GM19351 (cell line): ENCODE measurements around the gene MFAP4.

Experiments
- ATAC-seq: cut with Tn5 transposase; IDR thresholded peaks from one replicate; pipeline ENCODE4 v1.9.1; 2021; ENCODE audit warnings: mild to moderate bottlenecking, moderate library complexity; ENCODE audit not compliant: unreplicated experiment

The MFAP4 gene, protein sequence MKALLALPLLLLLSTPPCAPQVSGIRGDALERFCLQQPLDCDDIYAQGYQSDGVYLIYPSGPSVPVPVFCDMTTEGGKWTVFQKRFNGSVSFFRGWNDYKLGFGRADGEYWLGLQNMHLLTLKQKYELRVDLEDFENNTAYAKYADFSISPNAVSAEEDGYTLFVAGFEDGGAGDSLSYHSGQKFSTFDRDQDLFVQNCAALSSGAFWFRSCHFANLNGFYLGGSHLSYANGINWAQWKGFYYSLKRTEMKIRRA

DNA sequence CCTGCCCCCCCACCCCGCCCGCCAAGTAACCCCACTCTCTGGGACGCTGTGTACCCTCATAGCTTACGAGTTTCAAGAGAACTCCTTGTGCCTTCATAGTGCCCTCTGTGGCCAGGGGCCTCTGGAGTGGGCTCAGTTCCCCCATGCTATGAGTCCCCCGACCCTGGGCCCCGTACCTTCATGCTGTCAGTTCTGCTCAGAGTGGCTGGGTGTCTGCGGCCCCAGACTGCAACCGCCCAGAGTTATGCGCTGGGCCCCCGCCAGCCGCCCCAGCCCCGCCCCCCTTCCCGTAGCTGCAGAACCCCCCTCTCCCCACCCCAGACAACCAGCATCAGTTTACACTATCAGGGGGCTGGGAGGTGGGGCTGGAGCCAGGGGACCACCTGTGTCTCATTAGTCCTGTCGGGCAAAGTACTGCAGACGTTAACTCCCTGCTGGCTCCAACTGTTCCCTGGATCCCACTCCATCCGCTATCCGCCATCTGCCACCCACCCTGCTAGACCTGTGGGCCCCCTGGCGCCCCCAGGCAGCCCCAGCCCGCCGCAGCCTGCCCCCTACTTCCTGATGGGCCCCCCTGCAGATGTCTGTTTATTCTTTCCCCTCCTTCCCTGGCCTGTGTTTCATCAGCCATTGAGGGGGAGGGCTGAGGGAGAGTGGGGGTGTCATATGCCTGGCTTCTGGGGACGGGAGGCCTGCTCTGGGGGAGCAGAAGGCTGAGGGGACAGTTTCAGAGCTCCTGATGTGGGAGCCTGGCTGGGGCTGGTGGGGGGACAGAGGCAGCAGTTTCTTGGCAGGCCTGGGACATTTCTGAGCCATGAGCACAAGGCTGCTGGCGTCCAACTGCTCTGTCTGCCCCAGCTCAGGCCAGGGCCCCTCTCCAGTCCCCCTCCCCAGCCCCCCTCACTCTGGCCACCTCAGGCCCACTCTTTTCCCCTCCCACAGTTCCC lies at the start of gene MFAP4:
TSS of gene MFAP4 (minus strand) at position 217 of the 947 bp plus-strand sequence. CDS start at position 182, 35 bp downstream.
- no peak for ATAC-seq

GRCh38 chr17:19433727-19434340 lies 46.8 kb upstream of the MFAP4 start:
- ATAC-seq: no peak

DNA sequence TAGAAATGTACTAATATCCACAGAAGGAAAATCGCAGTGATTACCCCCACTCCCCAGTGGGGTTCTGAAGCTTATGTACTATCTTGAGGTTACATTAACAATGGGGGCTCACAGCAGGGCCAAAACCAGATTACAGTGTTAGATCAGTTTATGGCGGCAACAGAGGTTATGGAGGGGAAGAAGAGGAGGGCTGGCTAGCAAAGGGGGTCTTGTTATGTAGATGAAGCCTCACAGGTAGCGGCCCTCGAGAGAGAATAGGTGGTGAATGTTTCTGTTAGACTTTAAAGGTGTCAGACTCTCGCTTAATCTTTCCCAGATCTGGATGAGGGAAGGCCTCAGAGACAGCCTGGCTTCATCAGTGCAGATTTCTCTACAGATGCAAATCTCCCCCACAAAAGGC lies 46.3 kb upstream of the MFAP4 start:
- ATAC-seq: no peak

DNA sequence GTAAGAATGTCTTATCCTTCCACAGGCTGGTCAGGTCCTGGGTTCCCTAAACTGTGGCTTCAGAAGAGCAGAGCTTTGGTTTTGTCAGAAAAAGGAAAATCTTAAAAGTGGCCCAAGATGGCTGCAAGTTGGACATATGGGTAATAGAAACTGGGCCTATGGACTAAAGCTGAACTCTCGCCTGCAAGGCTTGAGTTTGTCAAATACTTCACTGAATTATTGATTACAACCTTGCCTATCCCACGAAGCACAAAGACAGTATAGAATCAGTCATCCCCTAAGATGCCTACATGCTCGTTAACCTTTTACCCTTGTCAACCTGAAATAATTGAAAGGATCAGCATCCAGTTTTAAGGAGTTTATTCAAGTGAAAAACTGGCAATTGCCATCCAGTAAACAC lies 44.7 kb upstream of the MFAP4 start:
- ATAC-seq: no peak

DNA sequence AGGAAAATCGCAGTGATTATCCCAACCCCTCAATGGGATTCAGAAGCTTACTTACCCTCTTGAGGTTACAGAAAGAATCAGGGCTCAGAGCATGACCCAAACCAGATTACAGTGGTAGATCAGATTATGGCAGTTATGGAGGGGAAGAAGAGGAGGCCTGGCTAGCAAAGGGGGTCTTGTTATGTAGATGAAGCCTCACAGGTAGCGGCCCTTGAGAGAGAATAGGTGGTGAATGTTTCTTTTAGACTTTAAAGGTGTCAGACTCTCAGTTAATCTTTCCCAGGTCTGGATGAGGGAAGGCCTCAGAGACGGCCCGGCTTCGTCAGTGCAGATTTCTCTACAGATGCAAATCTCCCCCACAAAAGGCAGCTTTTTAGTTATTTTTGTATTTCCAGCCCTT lies 39.6 kb upstream of the MFAP4 start:
- no peak for ATAC-seq

GRCh38 chr17:19424934-19425868 lies 38.2 kb upstream of the MFAP4 start:
- ATAC-seq: no peak

DNA sequence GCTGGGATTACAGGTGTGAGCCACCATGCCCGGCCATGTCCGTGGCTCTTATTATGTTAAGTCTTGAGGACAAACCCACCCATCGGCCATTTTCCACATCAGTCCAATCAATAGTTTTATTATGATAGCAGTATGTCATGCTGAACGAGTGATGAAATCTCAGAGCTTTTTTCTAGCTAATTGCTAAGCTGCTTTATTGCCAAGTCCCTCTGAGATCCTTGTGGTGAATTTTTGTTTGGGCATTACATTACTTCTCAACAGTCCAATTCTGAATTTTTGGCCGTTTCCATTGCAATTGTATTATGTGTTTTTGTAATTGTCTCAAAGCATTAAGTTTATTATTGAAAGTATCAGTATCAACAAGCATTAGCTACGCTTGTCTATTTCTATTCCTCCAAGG lies 34.9 kb upstream of the MFAP4 start:
- ATAC-seq: no peak

DNA sequence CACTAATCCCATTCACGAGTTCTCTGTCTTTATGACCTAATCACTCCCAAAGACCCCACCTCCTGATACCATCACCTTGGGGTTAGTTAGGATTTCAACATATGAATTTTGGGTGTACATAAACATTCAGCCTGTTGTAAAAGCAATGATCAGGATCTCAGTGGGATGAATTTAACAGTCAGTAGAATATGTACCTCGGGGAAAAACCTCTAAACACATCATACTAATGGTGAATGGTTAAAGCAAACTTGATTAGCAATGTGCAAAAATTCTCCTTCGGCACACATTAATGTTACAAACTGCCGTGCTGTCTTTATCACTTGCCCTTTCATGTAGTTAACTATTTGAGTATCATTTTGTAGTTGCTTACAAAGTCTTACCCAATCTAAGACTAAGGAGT lies 34.2 kb upstream of the MFAP4 start:
- no peak for ATAC-seq

- ATAC-seq: no peak
These were observed 31.4 kb upstream of the MFAP4 start for GRCh38 chr17:19418251-19418992.

GRCh38 chr17:19417611-19418010 lies 30.6 kb upstream of the MFAP4 start:
- no peak for ATAC-seq

- ATAC-seq: no peak
These were observed 29.1 kb upstream of the MFAP4 start for GRCh38 chr17:19415806-19416775.

GRCh38 chr17:19415311-19415710 lies 28.3 kb upstream of the MFAP4 start:
- ATAC-seq: no peak

DNA sequence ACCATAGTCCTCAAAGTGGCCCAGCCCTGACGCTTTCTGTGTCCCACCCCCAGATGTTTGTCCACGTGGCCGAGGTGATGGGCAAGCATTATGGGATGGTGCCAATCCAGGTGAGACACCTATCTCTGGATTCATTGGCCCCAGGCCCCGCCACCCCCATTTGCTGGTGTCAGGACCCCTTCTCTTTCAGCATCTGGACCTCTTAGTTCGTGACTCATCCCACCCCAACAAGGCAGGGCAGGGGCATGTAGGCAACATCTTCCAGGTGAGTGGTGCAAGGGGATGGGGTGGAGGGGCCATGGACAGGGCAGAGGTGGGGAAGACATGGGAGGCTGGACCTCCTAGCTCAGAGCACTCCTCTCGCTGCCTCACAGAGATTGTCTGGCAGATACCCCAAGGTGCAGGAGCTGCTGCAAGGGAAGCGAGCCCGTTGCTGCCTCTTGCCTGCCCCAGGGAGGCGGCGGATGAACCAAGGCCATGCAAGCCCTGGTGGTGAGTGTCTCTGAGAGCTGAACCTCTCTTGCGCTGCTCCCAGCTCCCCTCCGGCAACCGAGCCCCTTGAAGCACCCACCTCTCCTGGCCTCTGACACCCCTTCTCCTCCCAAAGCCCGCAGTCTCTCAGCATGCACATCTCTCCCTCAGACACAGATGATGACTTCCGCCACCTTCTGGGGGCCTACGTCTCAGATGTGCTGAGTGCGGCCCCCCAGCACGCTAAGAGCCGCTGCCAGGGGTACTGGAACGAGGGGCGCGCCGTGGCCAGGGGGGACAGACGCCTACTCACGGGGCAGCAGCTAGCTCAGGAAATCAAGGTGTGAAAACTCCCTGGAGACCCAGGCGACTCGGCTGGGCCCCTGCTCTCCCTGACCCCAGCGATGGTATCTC lies 27.6 kb upstream of the MFAP4 start:
- no peak for ATAC-seq

DNA sequence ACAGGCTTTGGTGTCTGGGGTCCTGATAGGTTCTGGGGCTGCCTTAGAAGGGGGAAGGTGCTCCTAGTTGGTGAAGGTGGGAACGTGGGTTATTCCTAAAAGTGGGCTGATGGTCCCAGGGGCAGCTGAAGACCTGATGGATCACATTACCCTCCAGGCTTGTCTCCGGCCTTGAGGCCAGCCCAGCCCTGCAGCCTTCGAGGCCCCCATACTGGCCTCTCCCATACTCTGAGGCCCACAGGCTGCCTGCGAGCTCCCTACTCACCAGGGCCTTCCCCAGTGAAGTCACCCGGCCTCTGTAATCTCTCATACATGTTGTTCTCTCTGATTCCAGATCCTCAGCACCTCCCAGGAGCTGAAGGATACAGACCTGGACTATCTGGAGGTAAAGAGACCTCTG lies 26.8 kb upstream of the MFAP4 start:
- ATAC-seq: no peak

DNA sequence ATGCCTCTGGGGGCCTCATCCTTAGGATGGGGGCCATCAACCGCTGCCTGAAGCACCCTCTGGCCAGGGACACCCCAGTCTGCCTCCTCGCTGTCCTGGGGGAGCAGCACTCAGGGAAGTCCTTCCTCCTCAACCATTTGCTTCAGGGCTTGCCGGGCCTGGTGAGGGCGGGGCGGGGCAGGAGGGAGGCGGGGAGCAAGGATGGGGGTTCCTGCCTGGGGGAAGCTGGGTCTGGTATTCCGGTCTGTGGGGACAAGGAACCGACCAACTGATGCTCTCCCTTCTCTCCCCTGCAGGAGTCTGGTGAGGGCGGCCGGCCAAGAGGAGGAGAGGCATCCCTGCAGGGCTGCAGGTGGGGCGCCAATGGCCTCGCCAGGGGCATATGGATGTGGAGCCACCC lies 26.0 kb upstream of the MFAP4 start:
- no peak for ATAC-seq

DNA sequence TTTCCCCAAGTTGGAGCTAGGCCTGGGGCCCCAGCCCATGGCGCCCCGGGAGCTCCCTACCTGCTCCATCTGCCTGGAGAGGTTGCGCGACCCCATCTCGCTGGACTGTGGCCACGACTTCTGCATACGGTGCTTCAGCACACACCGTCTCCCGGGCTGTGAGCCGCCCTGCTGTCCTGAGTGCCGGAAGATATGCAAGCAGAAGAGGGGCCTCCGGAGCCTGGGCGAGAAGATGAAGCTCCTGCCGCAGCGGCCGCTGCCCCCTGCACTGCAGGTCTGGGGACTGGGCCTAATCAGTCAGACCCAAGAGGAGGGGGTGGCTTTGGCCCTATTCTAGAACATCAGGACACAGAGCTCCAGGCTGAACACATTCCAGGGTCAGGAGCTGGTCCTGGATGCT lies 25.5 kb upstream of the MFAP4 start:
- no peak for ATAC-seq

- ATAC-seq: no peak
These were observed 24.6 kb upstream of the MFAP4 start for GRCh38 chr17:19411631-19412030.
